GM18909 (cell line): ENCODE data around the gene COMT.

Experiments used
- ATAC-seq: cut with Tn5 transposase; IDR thresholded peaks from one replicate; pipeline ENCODE4 v1.9.1; 2021; ENCODE audit warnings: mild to moderate bottlenecking; ENCODE audit not compliant: unreplicated experiment, poor library complexity

The COMT gene

DNA sequence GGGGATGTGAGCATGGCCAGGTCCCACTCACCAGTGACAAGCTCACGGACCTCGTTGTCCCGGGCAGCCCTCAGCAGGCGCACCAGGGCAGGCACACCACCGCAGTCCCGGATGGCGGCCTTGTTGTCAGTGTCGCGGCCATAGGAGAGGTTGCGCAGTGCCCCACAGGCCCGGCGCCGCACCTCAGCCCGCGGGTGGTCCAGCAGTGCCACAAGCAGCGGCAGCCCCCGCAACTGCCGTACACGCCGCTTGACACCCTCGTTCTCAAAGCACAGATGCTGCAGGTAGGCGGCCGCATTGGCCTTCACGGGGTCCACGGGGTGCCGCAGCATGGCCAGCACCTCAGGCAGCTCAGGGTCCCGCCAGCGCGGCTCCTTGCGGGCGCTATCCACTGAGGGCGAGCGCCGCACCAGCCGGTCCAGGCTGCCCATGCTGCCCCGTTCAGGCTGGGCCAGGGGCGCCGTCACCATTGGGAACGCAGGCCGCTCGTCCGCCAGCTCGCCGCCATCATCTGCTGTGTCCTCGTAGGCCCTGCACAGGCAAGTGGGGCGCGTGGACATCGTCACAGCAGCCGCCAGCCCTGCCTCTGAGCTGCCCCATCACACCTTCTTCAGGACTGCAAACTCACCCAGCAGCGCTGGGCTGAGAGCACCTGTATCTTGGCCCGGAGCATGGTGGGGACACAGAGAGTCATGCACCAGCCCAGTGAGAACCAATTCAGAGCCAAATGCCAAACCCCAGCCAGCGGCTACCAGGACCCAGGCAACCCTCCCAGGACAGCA, 38.3 kb downstream of the COMT start:
- no peak for ATAC-seq

- ATAC-seq = no peak
Observed at GRCh38 chr22:19980766-19981165, 39.2 kb downstream of the COMT start.

DNA sequence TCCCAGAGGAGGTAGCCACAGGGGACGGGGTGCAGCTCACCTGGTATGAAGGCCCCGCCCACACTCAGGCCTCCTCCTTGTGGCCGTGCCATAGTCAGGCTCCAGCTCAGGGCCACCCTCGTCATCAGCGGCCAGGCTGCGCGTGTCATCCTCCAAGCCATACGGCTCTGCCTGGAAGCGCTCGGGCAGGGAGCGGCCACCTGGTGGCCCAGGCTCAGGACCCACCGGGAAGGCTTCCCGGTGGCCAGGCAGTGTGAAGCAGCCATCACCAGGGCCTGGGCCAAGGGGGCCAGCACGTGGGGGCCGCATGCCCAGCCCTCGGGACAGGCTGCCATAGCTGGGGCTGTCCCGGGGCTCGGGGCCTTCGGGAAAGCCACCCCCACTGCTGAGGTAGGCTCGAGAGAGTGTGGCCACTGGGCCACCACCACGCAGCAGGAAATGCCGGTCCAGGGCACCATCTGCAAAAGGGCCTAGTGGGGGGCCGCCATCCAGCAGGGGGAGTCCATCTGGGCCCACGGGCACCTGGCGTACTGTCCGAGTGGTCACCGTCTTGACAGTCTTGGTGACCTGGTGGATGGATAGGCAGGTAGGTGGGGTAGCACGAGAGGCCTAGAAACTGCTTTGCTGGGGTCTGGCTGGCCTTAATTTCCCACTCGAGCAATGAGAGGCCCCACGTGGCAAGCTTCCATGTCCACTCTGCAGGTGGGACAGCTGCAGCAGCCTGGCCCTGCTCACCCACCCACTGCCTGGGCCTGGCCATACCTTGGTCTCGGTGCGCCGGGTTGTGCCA, 39.8 kb downstream of the COMT start:
- ATAC-seq = no peak

DNA sequence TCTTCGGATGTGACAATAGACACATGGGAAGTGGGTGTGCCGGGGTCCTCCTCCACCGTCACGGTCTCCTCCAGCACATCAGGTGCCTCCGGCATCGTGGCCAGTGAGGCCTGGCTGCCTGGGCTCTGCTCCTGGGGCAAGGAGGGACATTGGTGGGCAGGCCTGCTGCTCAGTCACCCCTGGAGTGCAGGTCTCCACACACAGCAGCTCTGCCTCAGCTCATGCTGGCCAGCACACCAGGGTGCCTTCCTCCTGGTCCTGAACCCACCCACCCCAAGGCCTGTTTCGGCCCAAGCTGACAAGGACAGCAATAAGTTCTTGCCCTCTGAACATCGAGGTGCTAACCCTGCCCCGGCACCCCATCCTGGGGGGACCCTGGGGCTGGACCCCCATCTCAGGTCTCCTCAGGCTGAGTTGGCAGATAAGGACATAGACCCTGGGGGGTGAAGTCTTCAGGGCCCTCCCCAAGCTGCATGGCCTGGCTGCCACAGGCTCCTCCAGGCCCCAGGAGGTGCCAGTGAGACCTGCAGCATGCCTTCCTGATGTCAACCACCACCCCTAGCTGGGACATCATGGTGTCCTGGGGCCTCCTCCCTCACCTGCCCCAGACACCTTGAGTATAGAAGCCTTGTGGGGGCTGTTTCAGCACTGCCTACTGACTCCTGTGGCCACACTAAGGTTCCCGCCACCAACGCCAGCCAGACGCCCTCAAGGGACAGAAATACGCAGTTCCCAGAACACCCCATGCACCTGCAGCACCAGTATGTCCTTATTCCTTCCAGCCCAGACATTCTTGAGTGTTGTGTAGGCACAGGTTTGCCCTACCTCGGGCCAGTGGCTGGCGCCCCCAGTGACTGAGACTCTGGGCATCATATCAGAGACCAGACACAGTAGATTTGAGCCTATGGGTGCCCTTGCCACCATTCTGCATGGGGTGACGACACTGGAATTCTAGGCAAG, 40.7 kb downstream of the COMT start:
- ATAC-seq = no peak

GRCh38 chr22:19982991-19983578, 41.5 kb downstream of the COMT start:
- no peak for ATAC-seq

DNA sequence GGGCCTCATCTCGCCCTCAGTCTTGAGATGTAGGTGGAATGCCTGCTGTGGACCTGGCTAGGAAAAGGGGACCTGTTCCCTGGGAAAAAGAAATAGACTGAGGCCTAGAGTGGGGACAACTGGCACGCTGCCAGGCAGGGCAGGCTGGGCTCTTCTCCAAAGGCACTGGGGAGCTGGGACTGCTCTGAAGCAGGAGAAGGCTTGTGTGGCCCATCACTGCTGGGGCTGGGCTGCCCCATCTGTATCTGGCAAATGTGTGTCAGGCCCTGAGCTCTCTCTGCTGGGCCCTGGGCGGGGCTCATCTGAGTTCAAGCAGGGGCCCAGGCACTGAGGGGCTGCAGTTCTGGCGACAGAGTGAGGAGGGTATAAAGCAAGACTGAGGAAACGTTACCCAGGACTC, 42.2 kb downstream of the COMT start:
- ATAC-seq = no peak

DNA sequence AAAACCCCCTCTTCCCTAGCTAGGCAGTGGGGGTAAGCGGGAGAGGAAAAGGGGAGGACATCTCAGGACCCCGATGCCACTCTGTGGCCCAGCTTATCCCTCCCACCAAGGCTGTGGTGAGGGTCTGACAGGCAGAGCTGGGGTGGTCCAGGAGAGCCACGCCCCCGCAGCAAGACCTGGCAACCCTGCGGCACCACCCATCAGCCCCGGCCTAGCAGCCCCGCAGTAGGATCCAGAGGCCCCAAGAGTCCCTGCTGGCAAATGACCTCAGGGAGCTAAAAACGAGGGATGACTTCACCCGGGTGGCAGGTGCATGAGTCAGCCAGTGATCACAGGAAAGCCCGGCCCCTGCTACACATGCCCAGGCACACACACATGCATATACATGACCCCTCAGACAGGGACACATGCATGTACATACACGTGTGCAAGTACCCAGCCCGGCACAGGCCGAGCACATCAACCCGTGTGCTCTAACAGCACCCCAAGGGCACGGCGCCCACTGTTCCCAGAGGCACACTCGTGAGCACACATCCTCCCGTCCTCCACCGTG, 42.7 kb downstream of the COMT start:
- ATAC-seq = no peak

GRCh38 chr22:19984851-19985811, 43.6 kb downstream of the COMT start:
- no peak for ATAC-seq

DNA sequence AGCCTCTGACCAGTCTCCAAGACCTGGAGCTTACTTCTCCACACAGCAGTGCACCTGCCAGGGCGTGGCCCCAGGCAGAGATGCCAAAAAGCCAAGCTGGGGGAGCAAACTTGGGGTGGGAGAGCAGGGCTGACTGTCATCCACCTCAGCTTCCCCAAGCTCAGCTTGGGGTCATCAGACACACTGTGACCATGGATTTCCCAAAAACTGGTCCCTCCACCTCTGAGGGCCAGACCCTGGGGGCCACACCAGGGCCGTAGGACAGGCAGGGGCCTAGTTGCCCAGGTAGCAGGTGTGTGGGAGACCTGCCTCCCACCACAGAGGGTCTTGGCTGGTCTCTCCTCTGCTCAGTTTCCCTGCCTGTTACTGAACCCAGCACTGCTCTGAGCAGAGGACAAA, 44.4 kb downstream of the COMT start:
- ATAC-seq = no peak

DNA sequence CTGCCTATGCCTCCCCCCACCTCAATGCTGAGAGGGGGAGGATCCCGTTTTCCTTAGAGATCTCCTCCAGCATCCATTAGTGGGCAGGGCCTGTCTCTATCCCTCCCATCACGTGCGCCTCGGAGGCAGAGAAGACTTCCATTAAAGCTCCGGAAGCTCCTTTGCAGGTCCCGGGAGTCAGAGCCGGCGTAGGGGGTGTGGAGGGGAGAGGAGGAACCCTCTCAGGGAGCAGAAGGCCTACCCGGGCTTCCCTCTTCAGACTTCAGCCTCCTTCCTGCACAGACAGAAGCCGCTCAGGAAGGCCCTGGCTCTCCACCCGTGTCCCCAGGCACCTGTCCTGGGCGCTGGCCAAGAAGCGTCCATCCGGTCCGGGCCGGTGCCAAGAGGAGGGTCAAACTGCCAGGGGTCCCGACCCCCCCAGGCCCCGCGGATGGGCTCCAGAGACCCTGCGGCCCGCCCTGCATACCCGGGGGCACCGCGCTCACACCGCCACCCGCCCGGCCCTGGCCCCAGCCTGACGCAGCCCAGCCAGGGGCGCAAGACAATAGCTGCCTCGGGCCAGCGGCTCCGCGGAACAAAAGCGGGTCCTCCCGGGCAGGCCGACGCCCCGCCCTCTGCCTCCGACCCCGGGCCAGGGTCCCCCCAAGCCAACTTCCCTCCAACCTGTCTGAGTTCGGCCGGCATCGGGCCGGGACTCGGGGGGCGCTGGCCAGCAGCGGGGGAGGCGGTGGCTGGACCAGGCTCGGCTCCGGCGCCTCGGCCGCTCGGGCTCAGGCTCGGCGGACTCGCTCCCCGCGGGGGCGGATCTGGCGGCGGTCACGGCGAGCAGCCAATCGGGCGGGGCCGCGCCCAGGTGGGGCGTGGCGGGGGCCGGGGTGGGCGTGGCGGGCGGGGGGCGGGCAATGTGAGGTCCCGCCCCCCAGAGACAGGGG, 45.1 kb downstream of the COMT start:
- ATAC-seq = peak; percentile 56

- no peak for ATAC-seq
Observed at GRCh38 chr22:19987394-19988306, 46.1 kb downstream of the COMT start.

GRCh38 chr22:19988331-19988808, 46.8 kb downstream of the COMT start:
- ATAC-seq = no peak

GRCh38 chr22:19988965-19989724, 47.6 kb downstream of the COMT start:
- no peak for ATAC-seq

GRCh38 chr22:19989725-19990067, 48.1 kb downstream of the COMT start:
- no peak for ATAC-seq

DNA sequence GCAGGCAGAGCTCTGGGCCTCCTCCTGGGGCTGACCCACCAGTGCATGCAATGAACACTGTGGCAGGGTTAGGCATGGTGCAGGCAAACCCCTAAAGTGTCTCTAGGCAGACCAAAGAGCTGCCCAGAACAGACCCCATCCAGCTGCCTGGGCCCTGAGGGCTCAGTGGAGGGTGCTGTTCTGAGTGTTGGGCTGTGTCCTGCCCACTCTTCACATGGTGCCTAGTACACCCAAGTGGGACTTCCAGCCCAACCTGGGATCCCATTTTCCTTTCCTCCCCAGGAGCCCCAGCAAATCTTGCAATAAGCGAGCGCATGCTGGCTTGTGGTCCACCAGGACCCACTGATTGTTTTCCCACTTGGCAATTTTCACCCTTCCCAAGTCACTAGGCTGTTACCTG, 48.6 kb downstream of the COMT start:
- ATAC-seq = no peak
